ENCODE results near the gene MALT1.

The MALT1 gene

GRCh38 chr18:58669731-58670378, 1.4 kb upstream of the MALT1 start:
- H3K27ac ChIP-seq (ENCODE audit: low read depth, low read length) = no peak overlapping the region
- H3K9ac ChIP-seq (ENCODE audit: low read depth, low read length) = no peak overlapping the region

GRCh38 chr18:58670404-58671110, 708 bp upstream of the MALT1 start:
- Histone ChIP-seq H3K4me1 (ENCODE audit: control insufficient read depth, insufficient read depth, low read length) (peaks cover 18% of the 10 kb centered on the region), H3K27me3 (ENCODE audit: control insufficient read depth, insufficient read depth, low read length) (peaks cover 6% of the 10 kb centered on the region; the same call in 1 of the 2 replicates)

More at GRCh38 chr18:58669731-58670378, 1.4 kb upstream of the MALT1 start:
- Histone ChIP-seq H3K36me3 (ENCODE audit: control insufficient read depth, insufficient read depth, low read length) (no peaks in the 10 kb centered on the region), H3K4me1 (ENCODE audit: control insufficient read depth, insufficient read depth, low read length) (peaks cover 18% of the 10 kb centered on the region), H3K9me3 (ENCODE audit: control insufficient read depth, insufficient read depth, low read length) (no peaks in the 10 kb centered on the region), H3K4me3 (ENCODE audit: low read depth, low read length) (peak overlapping the region; percentile 73; the same call in 1 of the 2 replicates), H3K27me3 (ENCODE audit: control insufficient read depth, insufficient read depth, low read length) (peaks cover 6% of the 10 kb centered on the region; the same call in 1 of the 2 replicates)

GRCh38 chr18:58671632-58672564, 633 bp downstream of the MALT1 start:
- Histone ChIP-seq H3K9me3 (ENCODE audit: control insufficient read depth, insufficient read depth, low read length) (no peaks in the 10 kb centered on the region), H3K36me3 (ENCODE audit: control insufficient read depth, insufficient read depth, low read length) (no peaks in the 10 kb centered on the region), H3K9ac (ENCODE audit: low read depth, low read length) (peak overlapping the region; percentile 65; the same call in 1 of the 2 replicates), H3K27ac (ENCODE audit: low read depth, low read length) (peak overlapping the region; percentile 88), H3K4me3 (ENCODE audit: low read depth, low read length) (peak overlapping the region; percentile 73), H3K27me3 (ENCODE audit: control insufficient read depth, insufficient read depth, low read length) (peaks cover 6% of the 10 kb centered on the region; the same call in 1 of the 2 replicates), H3K4me1 (ENCODE audit: control insufficient read depth, insufficient read depth, low read length) (peaks cover 18% of the 10 kb centered on the region)

More at GRCh38 chr18:58670404-58671110, 708 bp upstream of the MALT1 start:
- Histone ChIP-seq H3K9me3 (ENCODE audit: control insufficient read depth, insufficient read depth, low read length) (no peaks in the 10 kb centered on the region), H3K4me3 (ENCODE audit: low read depth, low read length) (peak overlapping the region; percentile 73), H3K9ac (ENCODE audit: low read depth, low read length) (peak overlapping the region; percentile 86), H3K36me3 (ENCODE audit: control insufficient read depth, insufficient read depth, low read length) (no peaks in the 10 kb centered on the region), H3K27ac (ENCODE audit: low read depth, low read length) (peak overlapping the region; percentile 88)

- Histone ChIP-seq H3K9me3 (ENCODE audit: control insufficient read depth, insufficient read depth, low read length) (no peaks in the 10 kb centered on the region), H3K27ac (ENCODE audit: low read depth, low read length) (no peak overlapping the region), H3K4me1 (ENCODE audit: control insufficient read depth, insufficient read depth, low read length) (peaks cover 18% of the 10 kb centered on the region), H3K4me3 (ENCODE audit: low read depth, low read length) (no peak overlapping the region), H3K27me3 (ENCODE audit: control insufficient read depth, insufficient read depth, low read length) (peaks cover 6% of the 10 kb centered on the region; the same call in 1 of the 2 replicates), H3K9ac (ENCODE audit: low read depth, low read length) (no peak overlapping the region), H3K36me3 (ENCODE audit: control insufficient read depth, insufficient read depth, low read length) (no peaks in the 10 kb centered on the region)
These were observed 2.9 kb downstream of the MALT1 start for GRCh38 chr18:58674159-58674558.

- no peak overlapping the region for H3K4me3 ChIP-seq (ENCODE audit: low read depth, low read length)
- no peak overlapping the region for H3K9ac ChIP-seq (ENCODE audit: low read depth, low read length)
- peaks cover 2% of the 10 kb centered on the region; the same call in 1 of the 2 replicates for H3K27me3 ChIP-seq (ENCODE audit: control insufficient read depth, insufficient read depth, low read length)
- H3K36me3 ChIP-seq (ENCODE audit: control insufficient read depth, insufficient read depth, low read length) = no peaks in the 10 kb centered on the region
- H3K9me3 ChIP-seq (ENCODE audit: control insufficient read depth, insufficient read depth, low read length) = no peaks in the 10 kb centered on the region
- peaks cover 16% of the 10 kb centered on the region for H3K4me1 ChIP-seq (ENCODE audit: control insufficient read depth, insufficient read depth, low read length)
- no peak overlapping the region for H3K27ac ChIP-seq (ENCODE audit: low read depth, low read length)
These were observed 3.7 kb downstream of the MALT1 start for GRCh38 chr18:58674863-58675472.

GRCh38 chr18:58676270-58676669, 5.0 kb downstream of the MALT1 start:
- no peak overlapping the region for H3K27ac ChIP-seq (ENCODE audit: low read depth, low read length)
- H3K9ac ChIP-seq (ENCODE audit: low read depth, low read length) = no peak overlapping the region
- H3K4me1 ChIP-seq (ENCODE audit: control insufficient read depth, insufficient read depth, low read length) = peaks cover 9% of the 10 kb centered on the region
- no peaks in the 10 kb centered on the region for H3K27me3 ChIP-seq (ENCODE audit: control insufficient read depth, insufficient read depth, low read length)
- peaks cover 3% of the 10 kb centered on the region; the same call in 1 of the 2 replicates for H3K36me3 ChIP-seq (ENCODE audit: control insufficient read depth, insufficient read depth, low read length)
- H3K4me3 ChIP-seq (ENCODE audit: low read depth, low read length) = no peak overlapping the region
- no peaks in the 10 kb centered on the region for H3K9me3 ChIP-seq (ENCODE audit: control insufficient read depth, insufficient read depth, low read length)

- no peaks in the 10 kb centered on the region for H3K4me1 ChIP-seq (ENCODE audit: control insufficient read depth, insufficient read depth, low read length)
These were observed 11.3 kb downstream of the MALT1 start for GRCh38 chr18:58682429-58683069.

GRCh38 chr18:58687871-58688308, 16.6 kb downstream of the MALT1 start:
- no peaks in the 10 kb centered on the region for H3K27me3 ChIP-seq (ENCODE audit: control insufficient read depth, insufficient read depth, low read length)
- H3K4me3 ChIP-seq (ENCODE audit: low read depth, low read length) = no peak overlapping the region
- peaks cover 12% of the 10 kb centered on the region; the same call in 1 of the 2 replicates for H3K36me3 ChIP-seq (ENCODE audit: control insufficient read depth, insufficient read depth, low read length)
- H3K9me3 ChIP-seq (ENCODE audit: control insufficient read depth, insufficient read depth, low read length) = no peaks in the 10 kb centered on the region
- no peaks in the 10 kb centered on the region for H3K4me1 ChIP-seq (ENCODE audit: control insufficient read depth, insufficient read depth, low read length)
- no peak overlapping the region for H3K9ac ChIP-seq (ENCODE audit: low read depth, low read length)
- no peak overlapping the region for H3K27ac ChIP-seq (ENCODE audit: low read depth, low read length)

More at GRCh38 chr18:58682429-58683069, 11.3 kb downstream of the MALT1 start:
- Histone ChIP-seq H3K36me3 (ENCODE audit: control insufficient read depth, insufficient read depth, low read length) (peaks cover 26% of the 10 kb centered on the region; the same call in 1 of the 2 replicates), H3K9me3 (ENCODE audit: control insufficient read depth, insufficient read depth, low read length) (no peaks in the 10 kb centered on the region), H3K27me3 (ENCODE audit: control insufficient read depth, insufficient read depth, low read length) (no peaks in the 10 kb centered on the region), H3K27ac (ENCODE audit: low read depth, low read length) (no peak overlapping the region), H3K9ac (ENCODE audit: low read depth, low read length) (no peak overlapping the region), H3K4me3 (ENCODE audit: low read depth, low read length) (no peak overlapping the region)

GRCh38 chr18:58690259-58690658, 19.0 kb downstream of the MALT1 start:
- H3K27me3 ChIP-seq (ENCODE audit: control insufficient read depth, insufficient read depth, low read length) = no peaks in the 10 kb centered on the region
- no peak overlapping the region for H3K9ac ChIP-seq (ENCODE audit: low read depth, low read length)
- no peaks in the 10 kb centered on the region; the same call in 1 of the 2 replicates for H3K4me1 ChIP-seq (ENCODE audit: control insufficient read depth, insufficient read depth, low read length)
- H3K36me3 ChIP-seq (ENCODE audit: control insufficient read depth, insufficient read depth, low read length) = peaks cover 7% of the 10 kb centered on the region; the same call in 1 of the 2 replicates
- no peak overlapping the region for H3K27ac ChIP-seq (ENCODE audit: low read depth, low read length)
- no peak overlapping the region for H3K4me3 ChIP-seq (ENCODE audit: low read depth, low read length)
- no peaks in the 10 kb centered on the region for H3K9me3 ChIP-seq (ENCODE audit: control insufficient read depth, insufficient read depth, low read length)

- Histone ChIP-seq H3K4me1 (ENCODE audit: control insufficient read depth, insufficient read depth, low read length) (no peaks in the 10 kb centered on the region; the same call in 1 of the 2 replicates), H3K36me3 (ENCODE audit: control insufficient read depth, insufficient read depth, low read length) (peaks cover 5% of the 10 kb centered on the region; the same call in 1 of the 2 replicates), H3K27me3 (ENCODE audit: control insufficient read depth, insufficient read depth, low read length) (no peaks in the 10 kb centered on the region), H3K27ac (ENCODE audit: low read depth, low read length) (no peak overlapping the region), H3K9me3 (ENCODE audit: control insufficient read depth, insufficient read depth, low read length) (no peaks in the 10 kb centered on the region), H3K9ac (ENCODE audit: low read depth, low read length) (no peak overlapping the region), H3K4me3 (ENCODE audit: low read depth, low read length) (no peak overlapping the region)
These were observed 20.0 kb downstream of the MALT1 start for GRCh38 chr18:58691256-58691655.
